RWPE1 (cell line): Measurements from ENCODE around the gene ALOX15B.

Experiments used
- CTCF ChIA-PET: fragments of 350-600 bp; sonication (Branson Sonifier 250); formaldehyde crosslinking; extraction: SDS; loops from one replicate; lab custom pipeline; 2021; lab: Yijun Ruan, JAX
- POLR2A ChIA-PET: fragments of 400-600 bp; formaldehyde crosslinking; extraction: SDS; loops from one replicate; lab custom pipeline; 2020; ENCODE audit warnings: antibody characterized with exemption; ENCODE audit not compliant: low non-redundant PET; lab: Yijun Ruan, JAX
- DNase-seq: peaks from one replicate; pipeline ENCODE4 v3.0.0; 2012; ENCODE audit warnings: low spot score
- H3K27ac ChIP-seq: fragments of 450-650 bp; 2 replicates; pipeline ENCODE4 v1.5.1; 2017
- TF ChIP-seq, protein P1 (sequence below): fragments of 450-650 bp; conservative IDR thresholded peaks from 2 replicates; pipeline ENCODE4 v1.5.1; 2017; ENCODE audit warnings: low read depth, mild to moderate bottlenecking

Gene ALOX15B

DNA sequence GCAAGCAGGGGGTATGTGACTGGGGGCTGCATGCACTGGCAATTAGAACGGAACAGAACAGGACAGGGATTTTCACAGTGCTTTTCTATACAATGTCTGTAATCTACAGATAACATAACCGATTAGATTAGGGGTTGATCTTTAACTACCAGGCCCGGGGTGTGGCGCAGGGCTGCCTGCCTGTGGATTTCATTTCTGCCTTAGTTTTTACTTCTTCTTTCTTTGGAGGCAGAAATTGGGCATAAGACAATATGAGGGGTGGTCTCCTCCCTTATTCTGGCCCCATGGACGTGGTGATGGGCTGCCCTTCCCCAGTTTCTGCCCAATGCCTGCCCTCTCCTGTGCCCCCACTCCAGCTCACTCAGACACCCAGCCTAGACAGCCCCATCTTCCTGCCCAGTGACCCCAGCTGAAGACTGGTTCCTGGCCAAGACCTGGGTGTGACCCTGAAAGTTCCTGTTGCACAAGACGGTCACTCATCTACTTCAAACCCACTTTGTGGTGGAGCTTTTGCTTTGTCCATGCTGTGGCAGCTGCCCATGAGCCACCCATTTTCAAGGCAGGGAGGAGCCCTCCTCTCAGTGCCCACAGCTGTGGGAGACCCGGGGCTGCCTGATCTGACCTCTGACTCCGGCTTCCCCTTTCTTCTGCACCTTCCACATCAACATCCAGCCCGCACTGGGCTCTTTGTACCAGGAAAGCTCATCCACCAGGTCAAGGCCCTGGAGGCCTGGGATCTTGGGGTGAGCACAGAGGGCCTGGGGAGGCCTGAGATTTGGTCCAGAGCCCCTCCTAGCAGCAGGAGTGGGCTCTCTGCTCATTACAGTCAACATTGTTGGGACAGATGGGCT is 30.1 kb downstream of the ALOX15B start:
- DNase-seq: no peak
- TF ChIP-seq, protein P1, sequence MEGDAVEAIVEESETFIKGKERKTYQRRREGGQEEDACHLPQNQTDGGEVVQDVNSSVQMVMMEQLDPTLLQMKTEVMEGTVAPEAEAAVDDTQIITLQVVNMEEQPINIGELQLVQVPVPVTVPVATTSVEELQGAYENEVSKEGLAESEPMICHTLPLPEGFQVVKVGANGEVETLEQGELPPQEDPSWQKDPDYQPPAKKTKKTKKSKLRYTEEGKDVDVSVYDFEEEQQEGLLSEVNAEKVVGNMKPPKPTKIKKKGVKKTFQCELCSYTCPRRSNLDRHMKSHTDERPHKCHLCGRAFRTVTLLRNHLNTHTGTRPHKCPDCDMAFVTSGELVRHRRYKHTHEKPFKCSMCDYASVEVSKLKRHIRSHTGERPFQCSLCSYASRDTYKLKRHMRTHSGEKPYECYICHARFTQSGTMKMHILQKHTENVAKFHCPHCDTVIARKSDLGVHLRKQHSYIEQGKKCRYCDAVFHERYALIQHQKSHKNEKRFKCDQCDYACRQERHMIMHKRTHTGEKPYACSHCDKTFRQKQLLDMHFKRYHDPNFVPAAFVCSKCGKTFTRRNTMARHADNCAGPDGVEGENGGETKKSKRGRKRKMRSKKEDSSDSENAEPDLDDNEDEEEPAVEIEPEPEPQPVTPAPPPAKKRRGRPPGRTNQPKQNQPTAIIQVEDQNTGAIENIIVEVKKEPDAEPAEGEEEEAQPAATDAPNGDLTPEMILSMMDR: no peak
- no peak overlapping the region for H3K27ac ChIP-seq
- ChIA-PET CTCF (interaction anchor here (0.9 to 2.3 kb wide), 5 partner anchors 9 to 42 kb away, joined by 3 to 9 read pairs (median 6); no protein-coding TSS in a partner anchor), POLR2A (interaction anchor here (0.6 kb wide), 1 partner anchor 212 kb away, joined by 3 read pairs; the partner anchor contains the start of gene NAA38)

DNA sequence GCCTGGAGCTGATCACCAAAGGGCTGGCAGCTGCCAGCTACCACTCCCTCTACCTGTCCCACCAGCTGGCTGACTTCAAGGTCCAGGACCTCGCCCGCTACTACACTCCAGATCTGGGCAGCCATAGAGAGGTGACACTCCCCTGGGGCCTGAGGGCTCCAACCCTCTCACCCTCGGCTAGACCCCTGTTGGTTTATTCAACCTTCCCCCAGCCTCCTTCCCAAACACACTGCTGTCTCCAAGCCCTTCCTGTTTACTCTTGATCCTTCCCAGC is 30.7 kb downstream of the ALOX15B start:
- CTCF ChIA-PET: interaction anchor here (0.9 to 2.3 kb wide), 5 partner anchors 10 to 41 kb away, joined by 3 to 9 read pairs (median 6); no protein-coding TSS in a partner anchor
- H3K27ac ChIP-seq: no peak overlapping the region
- TF ChIP-seq, protein P1: no peak
- DNase-seq: no peak
- POLR2A ChIA-PET: interaction anchor here (0.6 kb wide), 1 partner anchor 212 kb away, joined by 3 read pairs; the partner anchor contains the start of gene NAA38

DNA sequence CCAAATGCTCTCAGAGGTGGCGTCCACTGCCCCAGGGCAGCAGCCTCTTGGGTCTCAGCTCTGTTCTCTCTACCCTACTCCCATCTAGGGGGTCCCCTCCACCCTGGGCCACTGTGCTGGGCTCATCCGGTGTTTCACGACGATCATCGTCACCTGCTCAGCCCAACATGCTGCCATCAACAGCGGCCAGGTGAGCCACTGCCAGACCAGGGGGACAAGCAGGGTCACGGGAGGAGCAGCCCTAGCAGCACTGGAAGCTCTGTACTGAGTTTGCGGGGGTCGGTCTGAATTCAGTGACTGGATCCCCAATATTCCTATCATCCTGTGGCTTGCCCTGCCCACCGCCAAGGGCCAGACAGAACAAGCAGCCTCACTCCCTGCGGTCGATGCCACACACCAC is 32.6 kb downstream of the ALOX15B start:
- CTCF ChIA-PET: interaction anchor here (1.0 to 1.6 kb wide), 5 partner anchors 9 to 47 kb away, joined by 3 to 10 read pairs (median 4); partner anchors contain the start of gene ALOXE3
- TF ChIP-seq, protein P1: no peak
- POLR2A ChIA-PET: no interaction called here

DNA sequence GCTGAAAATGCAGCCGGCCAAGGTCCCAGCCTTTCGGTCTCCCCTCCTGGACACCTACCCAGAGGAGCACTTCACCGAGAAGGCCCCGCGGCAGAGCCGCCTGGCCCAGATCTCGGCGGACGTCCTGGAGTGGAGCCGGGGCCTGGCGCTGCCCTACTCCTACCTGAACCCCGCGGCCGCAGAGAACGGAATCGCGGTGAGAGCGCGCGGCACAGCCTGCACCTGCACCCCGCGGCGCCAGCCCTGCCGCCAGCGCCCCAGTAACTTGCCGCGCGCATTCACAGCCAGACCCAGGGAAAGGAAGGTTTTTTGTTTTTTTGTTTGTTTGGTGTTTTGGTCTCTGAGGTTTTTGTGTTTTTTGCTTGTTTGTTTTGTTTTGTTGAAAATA is 33.5 kb downstream of the ALOX15B start:
- ChIA-PET POLR2A (no interaction called here), CTCF (interaction anchor here (1.2 kb wide), 1 partner anchor 22 kb away, joined by 3 read pairs; no protein-coding TSS in a partner anchor)
- DNase-seq: no peak
- H3K27ac ChIP-seq: no peak overlapping the region
- TF ChIP-seq, protein P1: no peak

More for the DNA sequence above, 32.6 kb downstream of the ALOX15B start:
- no peak overlapping the region for H3K27ac ChIP-seq
- no peak for DNase-seq

DNA sequence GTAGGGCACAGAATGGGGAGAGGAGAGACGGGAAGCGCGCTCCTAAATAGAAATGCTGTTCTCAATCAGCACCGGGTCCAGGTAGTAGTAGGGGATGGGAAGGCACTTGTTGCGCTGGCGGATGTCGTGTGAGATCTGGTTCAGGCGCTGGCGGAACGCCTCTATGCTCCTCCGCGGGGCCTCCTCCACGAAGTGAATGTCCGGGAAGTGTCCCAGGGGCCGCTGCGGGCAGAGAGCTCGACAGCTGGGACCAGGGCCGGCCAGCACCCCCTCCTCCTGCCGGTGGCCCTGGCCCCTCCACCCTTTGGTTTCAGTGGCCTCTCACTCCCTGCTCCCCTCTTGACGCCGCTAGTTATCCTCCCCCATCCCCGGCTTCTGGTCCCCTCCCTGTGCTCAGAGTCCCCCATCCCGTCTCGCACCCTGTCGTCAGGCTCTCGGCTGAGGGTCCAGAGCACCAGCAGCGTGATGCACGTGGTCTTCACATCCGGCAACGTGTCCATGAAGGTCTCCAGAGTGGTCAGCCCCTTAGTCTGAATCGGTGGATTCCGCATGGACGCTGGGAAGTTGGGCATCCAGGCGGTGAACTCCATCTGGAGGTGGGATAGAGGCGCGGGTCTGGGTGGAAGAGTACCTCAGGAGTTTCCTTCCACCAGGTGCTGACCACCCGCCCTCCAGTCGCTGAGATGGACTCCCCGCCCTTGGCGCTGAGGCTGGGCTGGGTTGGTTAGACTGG is 34.0 kb downstream of the ALOX15B start:
- no peak for DNase-seq
- peak overlapping the region; percentile 30; the same call in 1 of the 2 replicates for H3K27ac ChIP-seq
- TF ChIP-seq, protein P1: no peak
- POLR2A ChIA-PET: interaction anchor here (0.6 kb wide), 1 partner anchor 21 kb away, joined by 5 read pairs; no protein-coding TSS in a partner anchor
- CTCF ChIA-PET: interaction anchor here (0.5 to 2.8 kb wide), 21 partner anchors 8 to 1995 kb away, joined by 3 to 48 read pairs (median 5); partner anchors contain the start of genes ALOX12B and ALOXE3
